IMR-90 (cell line): ENCODE measurements around the gene XRCC5.

ENCODE experiments used
- FOS ChIP-seq: fragments of 150-350 bp; IDR thresholded peaks from 2 replicates; pipeline ENCODE4 v1.6.1; 2016; ENCODE audit warnings: low read depth, low read length
- MAZ ChIP-seq: IDR thresholded peaks from 2 replicates; pipeline ENCODE4 v1.6.1; 2012; ENCODE audit warnings: low read depth, mild to moderate bottlenecking, low read length, improper control_type of control experiment, moderate library complexity, borderline replicate concordance
- POLR2A ChIP-seq: IDR thresholded peaks from 2 replicates; pipeline ENCODE4 v1.6.1; 2012; ENCODE audit warnings: mild to moderate bottlenecking, low read depth, low read length
- RAD21 ChIP-seq: IDR thresholded peaks from 2 replicates; pipeline ENCODE4 v1.6.1; 2012; ENCODE audit warnings: low read length, improper control_type of control experiment
- RCOR1 ChIP-seq: IDR thresholded peaks from 2 replicates; pipeline ENCODE4 v1.6.1; 2012; ENCODE audit warnings: mild to moderate bottlenecking, low read length, improper control_type of control experiment; ENCODE audit not compliant: insufficient replicate concordance
- RFX5 ChIP-seq: IDR thresholded peaks from 2 replicates; pipeline ENCODE4 v1.8.0; 2012; ENCODE audit warnings: low read depth, mild to moderate bottlenecking, low read length, moderate library complexity
- TF ChIP-seq, protein P1 (sequence below): conservative IDR thresholded peaks from 2 replicates; pipeline ENCODE4 v1.5.1; 2012; ENCODE audit warnings: mild to moderate bottlenecking, low read depth, low read length, improper control_type of control experiment
- TF ChIP-seq, protein P2 (sequence below): fragments of 150-350 bp; IDR thresholded peaks from 2 replicates; pipeline ENCODE4 v1.6.1; 2017; ENCODE audit warnings: mild to moderate bottlenecking, antibody characterized with exemption, low read length, low read depth

DNA sequence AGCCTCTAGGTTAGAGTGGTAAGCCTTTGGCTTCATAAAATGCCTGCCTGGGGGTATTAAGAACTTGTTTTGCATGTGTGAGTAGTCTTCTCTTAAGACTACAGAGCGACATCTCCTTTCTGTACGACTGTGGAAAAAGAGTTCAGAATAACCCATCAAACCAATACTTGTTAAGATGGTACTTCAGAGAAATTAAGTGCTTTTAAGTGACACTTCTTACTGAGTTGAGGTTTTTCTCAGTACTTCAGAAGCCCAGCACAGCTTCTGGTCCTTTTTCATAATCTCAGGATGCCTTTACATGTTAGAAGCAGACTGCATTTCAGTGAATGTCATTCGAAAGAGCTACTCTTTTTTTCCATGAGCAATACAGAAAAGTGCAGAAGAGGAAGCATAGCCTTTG lies 10.8 kb downstream of the XRCC5 start:
- no peak for TF ChIP-seq FOS
- TF ChIP-seq RCOR1 = no peak
- no peak for TF ChIP-seq POLR2A
- TF ChIP-seq, protein P1, sequence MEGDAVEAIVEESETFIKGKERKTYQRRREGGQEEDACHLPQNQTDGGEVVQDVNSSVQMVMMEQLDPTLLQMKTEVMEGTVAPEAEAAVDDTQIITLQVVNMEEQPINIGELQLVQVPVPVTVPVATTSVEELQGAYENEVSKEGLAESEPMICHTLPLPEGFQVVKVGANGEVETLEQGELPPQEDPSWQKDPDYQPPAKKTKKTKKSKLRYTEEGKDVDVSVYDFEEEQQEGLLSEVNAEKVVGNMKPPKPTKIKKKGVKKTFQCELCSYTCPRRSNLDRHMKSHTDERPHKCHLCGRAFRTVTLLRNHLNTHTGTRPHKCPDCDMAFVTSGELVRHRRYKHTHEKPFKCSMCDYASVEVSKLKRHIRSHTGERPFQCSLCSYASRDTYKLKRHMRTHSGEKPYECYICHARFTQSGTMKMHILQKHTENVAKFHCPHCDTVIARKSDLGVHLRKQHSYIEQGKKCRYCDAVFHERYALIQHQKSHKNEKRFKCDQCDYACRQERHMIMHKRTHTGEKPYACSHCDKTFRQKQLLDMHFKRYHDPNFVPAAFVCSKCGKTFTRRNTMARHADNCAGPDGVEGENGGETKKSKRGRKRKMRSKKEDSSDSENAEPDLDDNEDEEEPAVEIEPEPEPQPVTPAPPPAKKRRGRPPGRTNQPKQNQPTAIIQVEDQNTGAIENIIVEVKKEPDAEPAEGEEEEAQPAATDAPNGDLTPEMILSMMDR = no peak
- TF ChIP-seq, protein P2, sequence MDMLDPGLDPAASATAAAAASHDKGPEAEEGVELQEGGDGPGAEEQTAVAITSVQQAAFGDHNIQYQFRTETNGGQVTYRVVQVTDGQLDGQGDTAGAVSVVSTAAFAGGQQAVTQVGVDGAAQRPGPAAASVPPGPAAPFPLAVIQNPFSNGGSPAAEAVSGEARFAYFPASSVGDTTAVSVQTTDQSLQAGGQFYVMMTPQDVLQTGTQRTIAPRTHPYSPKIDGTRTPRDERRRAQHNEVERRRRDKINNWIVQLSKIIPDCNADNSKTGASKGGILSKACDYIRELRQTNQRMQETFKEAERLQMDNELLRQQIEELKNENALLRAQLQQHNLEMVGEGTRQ = no peak
- TF ChIP-seq MAZ = no peak
- TF ChIP-seq RAD21 = no peak
- no peak for TF ChIP-seq RFX5
